NCI-H2171 (cell line): Measurements from ENCODE around the gene CRYBB2.
"Not testable (repeated sequence)": the region's sequence is repeated elsewhere in the genome, so short reads cannot be mapped to it uniquely, and the experiment has no call there.

Experiments
- DNase-seq: peaks from one replicate; lab custom pipeline; 2025; lab: John Stamatoyannopoulos, UW

CRYBB2 gene, protein sequence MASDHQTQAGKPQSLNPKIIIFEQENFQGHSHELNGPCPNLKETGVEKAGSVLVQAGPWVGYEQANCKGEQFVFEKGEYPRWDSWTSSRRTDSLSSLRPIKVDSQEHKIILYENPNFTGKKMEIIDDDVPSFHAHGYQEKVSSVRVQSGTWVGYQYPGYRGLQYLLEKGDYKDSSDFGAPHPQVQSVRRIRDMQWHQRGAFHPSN

DNA sequence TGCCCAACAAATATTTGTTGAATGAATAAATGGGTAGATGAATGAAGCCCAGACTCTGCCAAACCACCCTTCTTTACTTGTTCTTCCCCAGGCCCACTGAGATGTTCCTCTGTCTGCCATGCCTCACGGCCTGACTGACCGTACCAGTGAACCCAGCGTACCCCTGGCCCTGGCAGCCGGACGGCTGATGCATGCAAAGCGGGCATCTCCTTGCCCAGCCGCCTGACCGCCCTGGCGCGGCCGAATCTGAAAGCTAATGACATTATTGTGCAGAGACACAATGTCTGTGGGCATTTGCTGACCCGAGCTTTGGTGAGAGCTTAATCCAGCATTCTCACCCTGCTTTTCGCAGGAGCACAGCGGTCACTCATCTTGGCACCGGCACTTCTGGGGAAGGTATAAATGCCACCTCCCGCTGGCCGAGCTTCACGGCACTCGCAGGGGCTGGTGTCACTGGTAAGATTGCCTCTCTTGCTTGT lies at the start of gene CRYBB2:
TSS of gene CRYBB2 (plus strand) at position 429 of the 479 bp plus-strand sequence. CDS start 1,791 bp downstream, outside the sequence.
- DNase-seq: no peak

DNA sequence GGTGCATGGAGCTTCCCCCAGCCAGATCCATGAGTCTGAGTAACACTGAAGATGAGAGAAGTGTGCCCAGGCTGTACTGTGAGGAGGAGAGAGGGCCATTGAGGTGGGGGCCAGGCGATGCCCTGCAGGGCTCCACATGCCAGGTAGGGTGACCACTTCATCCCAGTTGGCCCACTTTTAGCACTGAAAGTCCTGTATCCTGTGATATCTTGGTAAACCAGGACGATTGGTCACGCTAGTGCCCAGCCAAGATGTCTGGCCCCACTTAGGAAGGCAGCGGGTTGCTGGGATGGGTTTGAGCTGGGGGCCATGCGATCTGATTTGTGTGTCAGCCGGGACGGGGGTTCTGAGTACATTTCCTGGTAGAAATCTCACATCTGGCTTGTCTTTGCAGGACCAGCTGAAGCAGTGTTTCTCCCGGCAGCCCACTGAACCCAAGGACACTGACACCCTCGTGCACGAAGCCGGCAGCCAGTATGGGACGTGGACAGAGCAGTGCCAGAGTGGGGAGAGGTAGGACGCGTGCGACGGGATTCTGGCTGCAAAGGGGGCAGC lies 48.9 kb upstream of the CRYBB2 start:
- no peak for DNase-seq

DNA sequence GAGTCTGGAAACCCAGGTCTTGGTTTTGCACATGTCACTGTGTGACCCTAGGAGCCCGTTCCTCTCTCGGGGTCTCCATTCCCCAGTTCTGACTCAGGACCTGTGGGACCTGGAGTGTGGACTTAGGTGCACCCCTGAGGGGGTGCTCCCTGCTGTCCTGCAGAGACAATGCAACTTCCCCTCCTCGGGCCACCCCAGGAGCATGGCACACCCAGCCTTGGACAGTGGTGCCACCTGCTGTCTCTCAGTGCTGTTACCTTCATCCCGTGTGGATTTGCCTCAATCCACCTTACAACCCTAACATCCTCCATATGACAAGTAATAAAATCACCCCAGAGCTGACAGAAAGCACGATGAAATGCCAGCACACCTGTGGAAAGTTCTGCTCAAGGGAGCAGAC lies 47.3 kb upstream of the CRYBB2 start:
- DNase-seq: no peak

DNA sequence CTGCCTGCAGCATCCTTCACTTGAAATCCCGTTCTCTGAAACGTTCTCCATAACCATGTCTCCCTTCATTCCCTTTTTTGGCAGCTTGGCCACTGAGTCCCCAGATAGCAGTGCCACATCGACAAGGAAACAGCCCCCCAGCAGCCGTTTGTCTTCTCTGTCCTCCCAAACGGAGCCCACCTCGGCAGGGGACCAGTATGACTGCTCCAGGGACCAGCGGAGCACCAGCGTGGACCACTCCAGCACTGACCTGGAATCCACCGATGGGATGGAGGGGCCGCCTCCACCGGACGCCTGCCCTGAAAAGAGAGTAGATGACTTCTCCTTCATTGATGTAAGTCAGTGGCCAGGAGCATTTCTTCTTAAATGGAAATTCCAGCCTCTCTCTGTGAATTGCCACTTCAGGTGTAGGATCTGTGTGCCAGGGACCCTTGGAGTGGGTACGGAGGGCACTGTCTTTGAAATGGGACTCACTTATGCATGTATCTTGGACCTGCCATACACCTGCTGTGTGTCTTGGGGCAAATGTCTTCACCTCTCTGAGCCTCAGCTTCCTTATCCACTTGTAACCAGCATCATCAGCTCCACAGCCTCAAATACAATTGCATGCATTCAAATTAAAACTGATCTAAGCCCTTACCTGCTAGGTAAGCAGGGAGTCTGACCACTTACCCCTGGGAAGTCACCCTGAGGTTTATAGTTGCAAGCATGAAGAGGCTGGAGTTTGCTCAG lies 45.1 kb upstream of the CRYBB2 start:
- DNase-seq: no peak

DNA sequence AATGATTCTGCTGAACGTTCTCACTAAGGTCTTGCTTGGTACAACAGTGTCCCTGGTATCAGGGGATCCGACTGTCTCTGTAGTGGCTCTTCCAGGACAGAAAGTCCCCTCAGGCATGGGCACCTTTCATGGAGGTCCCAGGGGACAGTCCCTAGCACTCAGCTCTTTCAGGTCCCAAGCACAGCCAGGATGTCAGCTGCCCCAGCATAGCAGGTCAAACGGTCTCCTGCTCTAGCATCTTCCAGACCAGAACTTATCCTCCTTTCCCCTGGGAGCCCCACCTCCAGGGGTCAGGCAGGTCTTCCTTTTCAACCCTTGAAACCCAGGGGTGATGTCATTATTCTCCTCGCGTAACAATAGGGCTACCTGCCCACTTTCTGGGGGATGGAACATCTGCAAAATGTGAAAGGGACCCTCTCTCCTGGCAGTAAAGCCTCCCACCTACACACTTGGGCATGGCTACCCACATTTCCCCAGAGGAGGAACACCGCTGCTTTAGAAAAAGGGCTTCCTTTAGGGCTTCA lies 44.5 kb upstream of the CRYBB2 start:
- no peak for DNase-seq

DNA sequence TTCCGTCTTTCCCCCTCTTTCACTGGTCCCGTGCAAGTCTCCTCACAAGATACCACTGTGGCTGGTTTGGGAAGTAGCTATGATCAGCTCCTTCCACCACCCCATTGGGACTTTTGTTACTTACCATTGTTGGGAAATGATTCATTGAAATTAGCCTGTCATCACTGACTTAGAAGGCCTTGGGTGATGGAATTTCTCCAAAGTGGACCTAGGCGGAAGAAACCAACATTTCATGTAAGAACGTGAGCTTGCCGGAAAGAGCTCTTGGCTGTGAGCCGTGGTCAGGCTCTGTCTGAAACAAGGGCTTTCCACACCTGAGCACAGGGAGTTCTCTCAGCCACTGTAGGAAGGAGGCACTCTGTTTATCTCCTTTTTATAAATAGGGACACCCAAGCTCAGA lies 43.3 kb upstream of the CRYBB2 start:
- no peak for DNase-seq

DNA sequence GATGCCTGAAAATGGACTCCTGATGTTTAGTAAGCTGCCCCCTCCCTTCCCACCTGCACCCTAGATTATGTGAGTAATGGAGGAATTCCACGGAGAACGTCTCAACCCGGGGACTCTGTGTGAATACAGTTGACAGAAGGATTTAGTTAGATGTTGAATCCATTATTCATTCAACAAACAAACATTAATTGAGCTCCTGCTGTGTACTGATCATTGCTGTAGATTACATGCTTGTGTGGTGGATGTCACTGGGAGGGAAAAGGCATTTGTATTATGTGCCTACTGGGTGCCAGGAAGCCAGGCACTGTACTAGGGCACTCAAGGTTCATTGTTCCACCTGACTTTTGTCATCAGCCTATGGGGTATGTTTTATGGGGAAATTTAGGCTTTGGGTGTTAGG lies 42.6 kb upstream of the CRYBB2 start:
- no peak for DNase-seq

DNA sequence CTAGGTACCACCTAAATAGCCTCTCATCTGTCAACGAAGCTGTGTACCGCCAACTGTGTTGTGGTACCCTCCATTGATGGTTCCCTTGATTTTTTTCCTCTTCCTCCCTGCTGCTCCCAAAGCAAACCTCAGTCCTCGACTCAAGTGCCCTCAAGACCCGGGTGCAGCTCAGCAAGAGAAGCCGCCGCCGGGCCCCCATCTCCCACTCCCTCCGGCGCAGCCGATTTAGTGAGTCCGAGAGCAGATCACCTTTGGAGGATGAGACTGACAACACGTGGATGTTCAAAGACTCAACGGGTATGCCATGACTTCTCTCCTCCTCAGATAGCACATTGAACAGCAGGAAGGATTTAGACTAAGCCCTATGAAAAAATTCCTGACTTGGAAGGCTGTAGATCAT lies 42.2 kb upstream of the CRYBB2 start:
- DNase-seq: no peak

DNA sequence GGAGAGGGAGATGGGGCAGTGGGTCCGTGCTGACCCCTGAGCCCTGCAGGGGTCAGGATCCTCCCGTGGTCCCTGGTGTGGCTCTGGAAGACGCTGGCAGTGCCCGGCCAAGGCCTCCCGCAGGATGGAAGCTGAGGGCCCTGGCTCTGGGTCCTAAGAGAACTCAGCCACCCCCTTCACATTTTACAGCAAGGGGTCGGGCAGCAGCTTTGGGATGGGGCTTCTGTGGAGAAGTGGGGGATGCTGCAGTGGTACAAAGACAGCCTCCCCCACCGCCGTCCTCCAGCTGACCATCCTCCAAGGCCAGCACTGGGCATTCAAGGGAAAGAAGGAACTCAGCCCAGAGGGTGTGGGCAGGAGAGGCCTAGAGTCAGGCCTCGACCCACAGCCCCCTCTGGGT lies 41.5 kb upstream of the CRYBB2 start:
- no peak for DNase-seq

DNA sequence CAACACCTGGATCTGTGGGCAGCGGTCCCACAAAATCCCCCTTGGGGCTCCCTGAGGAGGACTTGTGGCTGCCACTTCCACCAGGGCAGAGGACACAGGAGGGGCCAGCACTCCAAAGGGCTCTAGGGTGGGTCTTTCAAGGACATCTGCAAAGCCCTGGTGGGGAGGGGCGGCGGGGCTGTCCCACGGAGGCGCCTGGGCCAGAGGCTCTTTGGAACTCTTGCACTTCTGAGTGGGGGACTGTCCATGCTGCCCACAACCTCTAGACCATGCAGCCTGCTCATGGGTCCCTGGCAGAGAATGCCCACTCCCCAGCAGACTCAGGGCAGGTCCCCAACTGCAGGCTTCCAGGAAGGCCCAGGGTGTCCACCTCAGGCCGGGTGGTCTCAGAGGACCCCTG lies 41.1 kb upstream of the CRYBB2 start:
- not testable (repeated sequence) for DNase-seq

DNA sequence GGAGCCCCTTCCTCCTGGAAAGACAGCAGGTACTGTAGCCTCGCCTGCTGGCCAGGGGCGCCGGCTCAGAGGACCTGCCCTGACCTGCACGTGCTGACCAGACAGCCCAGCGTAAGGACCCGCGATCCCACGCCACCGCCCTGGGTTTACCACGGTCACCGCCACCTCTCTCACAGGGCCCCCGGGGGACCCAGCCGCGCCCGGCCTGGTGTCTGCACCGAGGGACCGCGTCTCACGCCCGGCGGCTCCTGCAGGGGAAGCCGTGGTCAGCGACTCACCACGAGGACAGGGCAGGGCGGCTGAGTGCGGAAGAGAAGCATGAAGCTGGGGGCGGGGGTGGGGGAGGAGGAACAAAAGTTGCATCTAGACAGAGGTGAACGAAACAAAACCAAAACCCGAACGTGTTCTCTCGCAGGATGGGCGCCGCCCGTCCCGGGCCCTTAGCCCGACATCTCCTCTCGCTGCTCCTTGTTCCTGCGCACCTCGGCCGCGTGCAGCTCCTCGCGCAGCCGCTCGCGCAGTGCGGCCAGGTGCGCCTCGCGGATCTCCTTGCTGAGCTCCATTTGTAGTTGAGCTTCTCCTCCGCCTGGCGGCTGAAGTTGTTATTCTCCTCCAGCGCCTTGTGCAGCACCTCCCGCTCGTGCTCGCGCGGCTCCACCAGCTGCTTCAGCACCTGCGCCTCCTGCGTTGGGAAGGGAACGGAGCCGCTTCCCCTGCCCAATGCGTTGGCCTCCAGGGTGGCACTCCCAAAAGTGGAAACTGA lies 40.4 kb upstream of the CRYBB2 start:
- not testable (repeated sequence) for DNase-seq

DNA sequence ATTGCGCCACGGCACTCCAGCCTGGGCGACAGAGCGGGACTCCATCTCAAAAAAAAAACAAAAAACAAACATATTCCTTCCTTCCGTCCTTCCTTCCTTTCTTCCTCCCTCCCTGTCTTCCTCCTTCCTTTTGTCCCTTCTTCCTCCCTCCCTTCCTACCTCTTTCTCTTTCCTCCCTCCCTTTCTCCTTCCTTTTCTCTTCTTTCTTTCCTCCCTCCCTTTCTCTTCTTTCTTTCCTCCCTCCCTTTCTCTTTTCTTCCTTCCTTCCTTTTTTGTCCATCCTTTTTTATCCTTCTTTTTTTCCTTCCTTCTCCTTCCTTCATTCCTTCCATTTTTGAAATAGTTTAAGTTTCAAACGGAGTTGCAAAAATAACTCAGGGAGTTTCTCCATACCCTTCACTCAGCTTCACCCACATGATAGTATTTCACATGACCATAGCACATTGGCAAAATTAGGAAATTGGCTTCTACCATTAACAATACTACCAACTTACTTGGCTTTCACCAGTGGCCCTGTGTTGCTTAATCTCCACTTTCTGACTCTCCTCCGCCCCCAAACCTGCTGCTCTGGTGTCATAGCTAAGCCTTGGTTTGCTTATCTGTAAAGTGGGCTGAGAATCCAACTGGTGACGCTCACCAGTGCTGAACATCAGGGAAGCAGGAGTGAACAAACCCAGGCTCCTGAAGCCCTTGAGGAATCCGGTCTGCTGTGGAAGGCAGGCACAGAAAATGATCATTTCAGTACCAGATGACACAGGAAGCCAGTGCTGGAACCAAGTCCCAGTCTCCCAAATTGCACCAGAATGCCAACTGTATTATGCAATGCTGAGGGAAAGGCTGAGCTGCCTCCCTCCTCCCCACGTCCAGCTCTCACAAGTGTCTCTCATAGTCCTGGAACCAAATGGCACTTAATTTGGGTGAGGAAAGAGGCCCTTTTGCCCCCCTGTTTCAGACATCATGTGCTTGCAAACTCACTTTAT lies 37.0 kb upstream of the CRYBB2 start:
- DNase-seq: no peak

DNA sequence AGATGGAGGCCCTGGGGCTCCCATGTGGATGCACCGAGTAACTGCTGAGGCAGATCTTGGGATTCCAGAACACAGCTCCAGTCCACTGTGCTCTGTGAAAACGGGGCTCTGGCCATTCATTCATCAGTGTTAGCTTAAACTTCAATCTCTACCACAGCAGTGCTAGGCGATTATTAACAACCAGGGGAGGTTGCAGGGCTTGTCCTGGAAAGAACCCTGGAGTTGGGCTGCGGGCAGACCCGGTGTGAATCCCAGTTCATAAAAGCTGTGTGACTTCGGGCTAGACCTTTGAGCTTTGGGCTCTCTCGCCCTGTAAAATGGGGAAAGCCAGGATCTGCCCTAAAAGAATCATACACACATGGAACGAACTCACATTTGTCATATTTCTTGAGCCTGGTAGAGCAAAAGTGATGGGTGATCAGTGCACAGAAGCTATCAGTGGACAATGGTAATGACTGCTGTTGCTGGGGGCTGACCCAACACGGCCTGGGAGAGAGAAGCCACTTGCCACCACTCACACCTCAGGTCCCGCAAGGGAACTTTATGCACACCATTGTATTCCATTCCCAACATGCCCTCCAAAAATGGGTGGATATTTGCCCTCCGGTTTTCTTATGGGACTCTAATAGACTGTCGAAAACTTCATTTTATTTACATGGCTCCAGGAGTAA lies 35.4 kb upstream of the CRYBB2 start:
- DNase-seq: no peak

DNA sequence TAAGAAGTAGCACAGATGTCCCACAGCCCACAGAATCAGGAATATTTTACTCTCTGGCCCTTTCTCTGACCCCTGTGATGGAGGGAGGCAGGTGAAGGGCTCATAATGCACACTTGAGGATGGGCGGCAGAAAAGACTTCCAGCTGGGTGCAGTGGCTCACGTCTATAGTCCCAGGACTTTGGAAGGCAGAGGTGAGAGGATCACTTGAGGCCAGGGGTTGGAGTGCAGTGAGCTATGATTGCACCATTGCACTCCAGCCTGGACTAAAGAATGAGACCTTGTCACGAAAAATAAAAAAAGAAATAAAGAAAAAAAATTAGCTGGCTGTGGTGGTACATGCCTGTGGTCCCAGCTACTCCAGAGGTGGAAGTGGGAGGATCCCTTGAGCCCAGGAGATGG lies 33.3 kb upstream of the CRYBB2 start:
- no peak for DNase-seq

DNA sequence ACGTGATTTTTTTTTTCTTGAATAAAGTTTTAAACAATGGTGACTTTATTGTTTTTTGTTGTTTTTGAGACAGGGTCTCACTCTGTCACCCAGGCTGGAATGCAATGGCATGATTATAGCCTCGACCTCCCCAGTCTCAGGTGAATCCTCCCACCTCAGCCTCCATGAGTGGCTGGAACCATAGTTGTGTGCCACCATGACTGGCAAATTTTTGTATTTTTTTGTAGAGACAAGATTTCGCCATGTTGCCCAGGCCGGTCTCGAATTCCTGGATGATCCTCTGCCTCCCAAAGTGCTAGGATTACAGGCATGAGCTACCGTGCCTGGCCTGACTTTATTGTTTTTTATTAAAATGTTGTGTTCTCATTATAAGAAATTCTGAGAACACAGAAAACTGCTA lies 32.0 kb upstream of the CRYBB2 start:
- DNase-seq: no peak

DNA sequence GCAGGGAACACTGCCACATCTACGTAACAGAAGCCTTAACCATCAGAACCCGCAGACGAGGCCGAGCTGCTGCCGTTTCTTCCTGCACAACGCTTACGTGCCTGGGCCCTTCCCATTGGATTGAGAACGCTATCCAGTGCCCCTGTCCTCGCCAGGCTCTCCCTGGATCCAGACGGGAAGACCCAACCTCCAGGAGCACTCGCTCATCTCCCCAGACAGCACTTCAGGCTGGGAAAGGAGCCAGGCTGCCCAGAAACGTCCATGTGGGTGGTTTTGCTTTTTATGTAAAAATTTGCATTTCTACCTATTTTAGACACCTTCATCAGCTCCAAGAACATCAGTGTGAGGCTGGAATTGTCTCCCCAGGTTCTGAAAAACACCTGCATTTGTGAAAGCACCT lies 27.0 kb upstream of the CRYBB2 start:
- DNase-seq: no peak

DNA sequence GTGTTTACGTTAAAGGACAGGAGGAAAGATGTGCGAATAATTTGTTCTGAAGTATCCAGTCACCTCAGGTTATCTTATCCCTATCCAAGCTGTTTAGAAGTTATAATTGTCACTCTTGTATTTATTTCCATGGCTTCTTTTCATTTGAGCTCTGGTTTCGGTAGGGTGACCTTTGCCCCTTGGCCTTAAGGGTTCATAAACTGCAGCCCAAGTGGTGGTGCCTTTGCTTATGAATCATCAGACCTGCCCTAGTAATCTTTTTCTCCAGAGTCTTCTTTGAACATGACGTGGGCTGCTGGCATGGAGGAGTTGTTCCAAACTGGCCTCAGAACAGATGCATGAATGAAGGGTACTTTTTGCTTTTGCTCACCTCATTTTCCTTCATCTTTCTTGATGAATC lies 26.3 kb upstream of the CRYBB2 start:
- no peak for DNase-seq

DNA sequence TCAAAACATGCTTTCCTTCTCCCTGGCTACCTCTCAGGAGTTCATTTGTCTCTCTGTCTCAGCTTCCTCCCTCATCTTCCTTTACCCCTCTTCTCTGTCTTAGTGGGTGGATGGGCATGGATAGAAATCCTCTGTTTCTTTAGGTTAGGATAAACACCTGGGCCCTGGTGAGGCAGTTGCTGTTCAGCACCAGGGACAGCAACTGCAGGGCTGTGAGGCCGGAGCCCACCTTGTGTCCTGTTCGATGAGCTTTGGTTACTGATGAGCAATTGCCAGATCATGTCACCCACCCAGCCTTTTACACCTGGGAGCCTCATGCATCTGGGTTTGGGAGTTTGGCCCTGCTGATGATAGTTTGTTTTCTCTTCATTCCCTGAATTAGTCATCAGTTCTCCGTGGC lies 25.9 kb upstream of the CRYBB2 start:
- DNase-seq: no peak

DNA sequence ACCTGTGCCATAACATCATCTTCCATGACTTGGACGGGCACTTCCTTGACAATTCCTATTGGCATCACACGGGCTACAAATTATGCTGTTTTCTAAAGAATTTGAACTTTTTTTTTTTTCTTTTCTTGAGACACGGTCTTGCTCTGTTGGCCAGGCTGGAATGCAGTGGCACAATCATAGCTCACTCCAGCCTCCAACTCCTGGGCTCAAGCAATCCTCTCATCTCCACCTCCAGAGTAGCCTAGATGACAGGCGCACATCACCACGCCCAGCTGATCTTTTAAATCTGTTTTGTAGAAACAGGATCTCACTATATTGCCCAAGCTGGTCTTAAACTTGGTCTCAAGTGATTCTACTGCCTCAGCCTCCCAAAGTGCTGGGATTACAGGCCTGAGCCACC lies 23.1 kb upstream of the CRYBB2 start:
- no peak for DNase-seq

DNA sequence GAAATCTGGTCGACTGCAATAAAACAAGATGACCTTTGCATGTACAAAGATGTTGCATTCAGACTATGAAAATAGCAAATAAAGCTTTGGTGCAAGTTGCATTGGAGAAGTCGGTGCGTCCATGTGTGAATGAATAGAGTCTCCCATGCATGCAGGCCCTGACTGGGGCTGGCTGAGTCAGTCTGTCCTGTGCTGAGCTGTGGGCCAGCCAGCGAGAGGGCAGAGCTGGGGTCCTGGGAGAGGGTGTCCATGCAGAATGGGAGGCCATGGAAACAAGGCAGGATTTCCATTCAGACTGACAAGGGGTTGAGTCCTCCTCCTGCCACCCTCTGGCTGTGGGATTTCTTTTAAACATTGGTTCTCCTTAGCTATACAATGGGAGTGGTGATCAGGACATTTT lies 22.1 kb upstream of the CRYBB2 start:
- DNase-seq: no peak
